BE2C (cell line): ENCODE results near the gene SLC37A1.

Experiments
- DNase-seq: peaks from one replicate; pipeline ENCODE4 v3.0.0-alpha.2; 2020
- H3K27me3 ChIP-seq: fragments of 250-450 bp; sonication (Bioruptor Pico); 2 replicates; pipeline ENCODE4 v1.5.1; 2020; ENCODE audit warnings: mild to moderate bottlenecking
- H3K36me3 ChIP-seq: fragments of 250-450 bp; sonication (Bioruptor Pico); 2 replicates; pipeline ENCODE4 v1.5.1; 2020; ENCODE audit warnings: mild to moderate bottlenecking
- H3K4me1 ChIP-seq: fragments of 250-450 bp; sonication (Bioruptor Pico); 2 replicates; pipeline ENCODE4 v1.5.1; 2020
- H3K4me3 ChIP-seq: 2 replicates; pipeline ENCODE4 v1.5.1; 2011; ENCODE audit warnings: low read depth, low read length
- H3K9me3 ChIP-seq: fragments of 250-450 bp; sonication (Bioruptor Pico); 2 replicates; pipeline ENCODE4 v1.5.1; 2020
- TF ChIP-seq, protein P1 (sequence below): IDR thresholded peaks from 2 replicates; pipeline ENCODE4 v1.5.1; 2012; ENCODE audit warnings: mild to moderate bottlenecking, low read depth, low read length

Gene SLC37A1

DNA sequence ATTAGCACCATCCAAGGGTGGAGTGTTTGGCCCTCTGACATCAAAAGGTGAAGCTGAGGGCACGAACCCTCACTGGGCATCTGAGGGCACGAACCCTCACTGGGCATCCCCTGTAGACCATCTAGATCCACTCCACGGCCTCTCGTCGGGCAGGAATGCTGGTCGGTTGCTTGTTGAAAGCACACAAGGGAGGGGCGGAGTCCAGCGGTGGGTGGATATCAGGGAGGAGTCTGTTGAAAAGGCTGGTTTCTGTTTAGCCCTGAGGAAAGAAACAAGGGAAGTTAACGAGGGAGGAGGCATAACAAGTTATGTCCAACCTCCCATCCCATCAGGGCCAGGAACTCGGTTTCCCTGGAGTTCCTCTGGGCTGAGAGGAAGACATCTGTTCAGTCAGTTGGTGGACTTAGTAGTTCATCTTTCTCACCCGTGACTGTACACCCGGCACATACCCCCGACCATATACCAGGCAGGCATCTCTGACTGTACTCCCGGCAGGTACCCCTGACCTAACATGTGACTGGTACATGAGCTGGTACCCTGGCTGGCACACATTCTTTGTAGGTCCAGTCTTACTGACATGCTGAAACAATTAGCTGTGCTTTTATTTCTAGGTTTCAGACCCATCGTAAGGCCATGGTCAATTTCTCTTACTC, 107.6 kb downstream of the SLC37A1 start:
- Histone ChIP-seq H3K4me3 (no peak overlapping the region), H3K9me3 (no peaks in the 10 kb centered on the region), H3K36me3 (no peaks in the 10 kb centered on the region), H3K4me1 (no peaks in the 10 kb centered on the region), H3K27me3 (peaks cover 31% of the 10 kb centered on the region)
- DNase-seq, result no peak
- TF ChIP-seq, protein P1, sequence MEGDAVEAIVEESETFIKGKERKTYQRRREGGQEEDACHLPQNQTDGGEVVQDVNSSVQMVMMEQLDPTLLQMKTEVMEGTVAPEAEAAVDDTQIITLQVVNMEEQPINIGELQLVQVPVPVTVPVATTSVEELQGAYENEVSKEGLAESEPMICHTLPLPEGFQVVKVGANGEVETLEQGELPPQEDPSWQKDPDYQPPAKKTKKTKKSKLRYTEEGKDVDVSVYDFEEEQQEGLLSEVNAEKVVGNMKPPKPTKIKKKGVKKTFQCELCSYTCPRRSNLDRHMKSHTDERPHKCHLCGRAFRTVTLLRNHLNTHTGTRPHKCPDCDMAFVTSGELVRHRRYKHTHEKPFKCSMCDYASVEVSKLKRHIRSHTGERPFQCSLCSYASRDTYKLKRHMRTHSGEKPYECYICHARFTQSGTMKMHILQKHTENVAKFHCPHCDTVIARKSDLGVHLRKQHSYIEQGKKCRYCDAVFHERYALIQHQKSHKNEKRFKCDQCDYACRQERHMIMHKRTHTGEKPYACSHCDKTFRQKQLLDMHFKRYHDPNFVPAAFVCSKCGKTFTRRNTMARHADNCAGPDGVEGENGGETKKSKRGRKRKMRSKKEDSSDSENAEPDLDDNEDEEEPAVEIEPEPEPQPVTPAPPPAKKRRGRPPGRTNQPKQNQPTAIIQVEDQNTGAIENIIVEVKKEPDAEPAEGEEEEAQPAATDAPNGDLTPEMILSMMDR, result no peak

DNA sequence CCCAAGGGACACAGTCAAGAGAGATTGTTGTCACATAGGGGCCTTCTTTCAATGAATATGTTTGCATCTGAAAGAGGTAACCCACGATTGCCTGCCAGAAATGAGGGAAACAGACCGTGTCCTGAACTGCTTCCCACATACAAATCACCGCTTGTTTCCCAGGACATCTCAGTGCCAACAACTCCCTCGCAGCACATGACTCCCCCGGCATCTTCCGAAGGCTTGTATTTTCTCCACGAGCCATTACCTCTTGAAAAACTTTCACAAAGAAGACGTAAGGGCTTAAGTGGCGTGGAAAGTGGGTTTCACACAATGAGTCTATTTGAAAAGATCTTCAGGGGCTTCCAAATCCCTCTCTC, 108.1 kb downstream of the SLC37A1 start:
- H3K9me3 ChIP-seq, result no peaks in the 10 kb centered on the region
- DNase-seq, result no peak
- H3K27me3 ChIP-seq, result peaks cover 26% of the 10 kb centered on the region
- TF ChIP-seq, protein P1, result no peak
- no peak overlapping the region for H3K4me3 ChIP-seq
- H3K4me1 ChIP-seq, result no peaks in the 10 kb centered on the region
- H3K36me3 ChIP-seq, result no peaks in the 10 kb centered on the region

DNA sequence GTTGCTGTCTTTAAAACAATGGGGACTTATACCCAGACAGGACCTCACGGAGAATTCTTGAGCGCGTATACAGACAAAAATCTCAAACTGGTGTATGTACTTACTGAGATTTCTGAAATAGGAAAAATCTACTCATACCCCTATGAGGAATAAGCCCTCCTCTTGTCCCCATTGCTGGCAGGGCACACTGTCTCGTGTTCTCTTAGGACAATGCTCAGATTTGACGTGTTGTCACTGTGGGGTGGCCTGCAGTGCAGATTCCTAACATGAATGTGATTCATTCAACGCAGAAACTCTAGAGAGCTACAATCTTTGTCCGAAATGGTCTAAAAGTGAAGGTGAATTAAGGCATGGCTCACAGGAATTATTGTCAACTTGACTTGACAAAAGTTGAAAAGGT, 108.6 kb downstream of the SLC37A1 start:
- H3K4me3 ChIP-seq, result no peak overlapping the region

DNA sequence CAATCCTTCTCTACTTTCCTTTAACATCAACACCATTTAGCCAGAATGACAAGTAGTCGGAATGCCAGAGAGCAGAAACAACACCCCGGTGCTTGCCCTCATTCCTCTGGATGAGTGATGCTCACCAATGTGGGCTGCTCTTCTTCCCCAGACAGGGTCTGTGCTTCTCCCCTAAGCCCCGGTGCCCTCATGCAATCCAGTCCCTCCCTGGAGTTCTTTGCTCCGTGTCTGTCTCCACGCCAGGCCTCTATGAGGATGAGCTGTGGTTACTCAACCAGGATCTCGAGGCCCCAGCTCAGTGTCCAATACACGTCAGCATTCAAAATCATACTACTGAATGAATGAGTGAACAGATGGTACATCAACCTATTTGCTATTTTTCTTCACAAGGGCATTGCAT, 110.0 kb downstream of the SLC37A1 start:
- TF ChIP-seq, protein P1, result no peak
- Histone ChIP-seq H3K4me1 (no peaks in the 10 kb centered on the region), H3K27me3 (peaks cover 7% of the 10 kb centered on the region), H3K4me3 (no peak overlapping the region), H3K9me3 (no peaks in the 10 kb centered on the region), H3K36me3 (no peaks in the 10 kb centered on the region)
- no peak for DNase-seq

More for the DNA sequence above, 108.6 kb downstream of the SLC37A1 start:
- TF ChIP-seq, protein P1, result no peak
- no peaks in the 10 kb centered on the region for H3K9me3 ChIP-seq
- no peak for DNase-seq
- H3K36me3 ChIP-seq, result no peaks in the 10 kb centered on the region
- no peaks in the 10 kb centered on the region for H3K4me1 ChIP-seq
- H3K27me3 ChIP-seq, result peaks cover 22% of the 10 kb centered on the region

DNA sequence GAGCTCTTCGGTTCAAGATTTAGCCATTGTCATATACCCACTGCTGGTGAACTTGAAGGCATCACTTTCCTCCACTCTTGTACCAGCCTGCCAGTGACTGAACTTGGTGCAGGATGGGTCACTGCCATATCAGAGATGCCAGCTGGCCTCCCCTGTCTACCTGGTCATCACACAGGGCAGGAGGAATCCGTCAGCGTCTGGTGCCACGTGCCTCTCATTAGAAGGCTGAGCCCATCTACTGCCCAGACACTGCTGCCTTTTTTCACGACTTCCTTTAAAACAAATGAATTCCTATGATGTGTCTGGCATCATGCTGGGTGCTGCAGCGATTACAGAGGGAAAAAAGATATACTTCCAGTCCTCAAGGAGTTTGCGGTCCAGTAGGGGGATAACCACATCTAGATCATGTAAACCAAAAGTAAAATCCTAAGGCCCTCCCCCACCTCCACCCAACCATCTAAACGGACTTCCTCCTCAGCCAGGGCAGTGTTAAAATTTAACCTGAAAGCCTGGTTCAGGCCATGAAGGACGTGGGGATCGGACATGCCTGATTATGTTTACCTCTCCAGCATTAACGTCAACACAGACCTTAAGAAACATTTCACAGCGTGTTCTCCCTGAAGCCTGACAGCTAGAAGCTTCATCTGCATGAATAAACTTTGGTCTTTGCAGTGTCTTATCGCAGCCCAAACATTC, 110.6 kb downstream of the SLC37A1 start:
- Histone ChIP-seq H3K36me3 (no peaks in the 10 kb centered on the region), H3K27me3 (peaks cover 2% of the 10 kb centered on the region), H3K9me3 (no peaks in the 10 kb centered on the region), H3K4me3 (no peak overlapping the region), H3K4me1 (no peaks in the 10 kb centered on the region)
- TF ChIP-seq, protein P1, result no peak
- no peak for DNase-seq

DNA sequence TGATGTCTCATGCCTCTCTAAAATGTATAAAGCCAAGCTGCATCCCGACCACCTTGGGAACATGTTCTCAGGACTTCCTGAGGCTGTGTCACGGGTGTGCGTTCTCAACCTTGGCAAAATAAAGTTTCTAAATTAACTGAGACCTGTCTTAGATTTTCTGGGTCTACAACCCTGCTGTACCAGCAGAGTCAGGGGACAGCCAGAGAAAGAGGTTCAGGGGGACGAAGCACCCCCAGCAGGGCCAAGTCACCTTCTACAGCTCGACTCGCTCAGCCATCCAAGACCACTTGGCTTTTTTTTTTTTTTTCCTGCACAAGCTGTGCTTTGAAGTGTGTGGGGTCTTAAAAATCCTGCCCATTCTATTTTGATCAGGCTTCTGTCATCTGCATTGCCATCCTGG, 111.3 kb downstream of the SLC37A1 start:
- Histone ChIP-seq H3K36me3 (no peaks in the 10 kb centered on the region), H3K9me3 (peaks cover under 1% of the 10 kb centered on the region; the same call in 1 of the 2 replicates), H3K4me3 (no peak overlapping the region), H3K27me3 (no peaks in the 10 kb centered on the region), H3K4me1 (no peaks in the 10 kb centered on the region)
- TF ChIP-seq, protein P1, result no peak
- DNase-seq, result no peak
